Adipocyte (in vitro differentiated cells): ENCODE results near the gene GMDS.
"Not testable (repeated sequence)": the region's sequence is repeated elsewhere in the genome, so short reads cannot be mapped to it uniquely, and the experiment has no call there.

Experiments
- DNase-seq: peaks from one replicate; pipeline ENCODE4 v3.0.0-alpha.2; 2015; ENCODE audit warnings: low read depth
- H3K27me3 ChIP-seq: replicated peaks from 2 replicates; pipeline ENCODE4 v1.7.0; 2013; ENCODE audit warnings: mild to moderate bottlenecking, low read length, moderate library complexity; ENCODE audit not compliant: control insufficient read depth, insufficient read depth
- H3K36me3 ChIP-seq: 2 replicates; pipeline ENCODE4 v1.7.0; 2013; ENCODE audit warnings: low read length, mild to moderate bottlenecking, moderate library complexity; ENCODE audit not compliant: control insufficient read depth, insufficient read depth, severe bottlenecking
- H3K4me1 ChIP-seq: 2 replicates; pipeline ENCODE4 v1.7.0; 2013; ENCODE audit warnings: mild to moderate bottlenecking, low read length, moderate library complexity; ENCODE audit not compliant: control insufficient read depth, insufficient read depth
- H3K4me3 ChIP-seq: 2 replicates; pipeline ENCODE4 v1.7.0; 2013; ENCODE audit warnings: mild to moderate bottlenecking, low read length, moderate library complexity
- H3K9ac ChIP-seq: 2 replicates; pipeline ENCODE4 v1.7.0; 2013; ENCODE audit warnings: mild to moderate bottlenecking, low read length, moderate library complexity
- H3K9me3 ChIP-seq: 2 replicates; pipeline ENCODE4 v1.7.0; 2013; ENCODE audit warnings: mild to moderate bottlenecking, low read length, moderate library complexity; ENCODE audit not compliant: control insufficient read depth

The GMDS gene

GRCh38 chr6:1762203-1762602 lies 483.2 kb downstream of the GMDS start:
- H3K9me3 ChIP-seq: no peaks in the 10 kb centered on the region
- H3K36me3 ChIP-seq: no peaks in the 10 kb centered on the region
- no peak overlapping the region for H3K4me3 ChIP-seq
- no peak overlapping the region for H3K9ac ChIP-seq
- no peak for DNase-seq
- H3K27me3 ChIP-seq: peaks cover 4% of the 10 kb centered on the region
- peaks cover 10% of the 10 kb centered on the region for H3K4me1 ChIP-seq

GRCh38 chr6:1761477-1761877 lies 483.9 kb downstream of the GMDS start:
- Histone ChIP-seq H3K9me3 (no peaks in the 10 kb centered on the region), H3K4me1 (peaks cover 3% of the 10 kb centered on the region), H3K36me3 (no peaks in the 10 kb centered on the region), H3K4me3 (no peak overlapping the region), H3K9ac (no peak overlapping the region), H3K27me3 (peaks cover 4% of the 10 kb centered on the region)
- peak; percentile 14 for DNase-seq

GRCh38 chr6:1760876-1761275 lies 484.5 kb downstream of the GMDS start:
- no peaks in the 10 kb centered on the region for H3K9me3 ChIP-seq
- H3K9ac ChIP-seq: no peak overlapping the region
- DNase-seq: no peak
- no peak overlapping the region for H3K4me3 ChIP-seq
- peaks cover 3% of the 10 kb centered on the region for H3K27me3 ChIP-seq
- peaks cover 2% of the 10 kb centered on the region for H3K4me1 ChIP-seq
- no peaks in the 10 kb centered on the region for H3K36me3 ChIP-seq

DNA sequence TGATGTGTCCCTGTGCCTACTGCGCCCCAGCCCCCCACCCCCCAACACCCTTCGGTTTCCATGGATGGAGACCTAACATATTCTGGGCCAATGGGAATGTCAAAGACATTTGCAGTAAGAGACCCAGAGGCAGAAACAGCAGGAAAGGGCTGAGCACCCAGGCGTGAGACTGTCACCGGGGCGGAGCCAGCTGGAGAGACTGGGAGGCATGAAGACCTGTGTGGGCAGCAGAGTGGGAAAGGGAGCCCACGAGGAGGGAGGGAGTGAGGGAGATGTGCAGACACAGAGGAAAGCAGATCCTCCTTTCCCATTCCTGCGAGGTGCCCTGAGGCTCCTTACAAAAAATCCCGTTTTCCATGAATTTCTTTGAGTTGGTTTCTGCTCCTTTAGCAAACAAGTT lies 485.5 kb downstream of the GMDS start:
- no peak for DNase-seq
- no peaks in the 10 kb centered on the region for H3K9me3 ChIP-seq
- H3K4me1 ChIP-seq: no peaks in the 10 kb centered on the region
- H3K4me3 ChIP-seq: no peak overlapping the region
- H3K36me3 ChIP-seq: no peaks in the 10 kb centered on the region
- H3K9ac ChIP-seq: no peak overlapping the region
- no peaks in the 10 kb centered on the region for H3K27me3 ChIP-seq

DNA sequence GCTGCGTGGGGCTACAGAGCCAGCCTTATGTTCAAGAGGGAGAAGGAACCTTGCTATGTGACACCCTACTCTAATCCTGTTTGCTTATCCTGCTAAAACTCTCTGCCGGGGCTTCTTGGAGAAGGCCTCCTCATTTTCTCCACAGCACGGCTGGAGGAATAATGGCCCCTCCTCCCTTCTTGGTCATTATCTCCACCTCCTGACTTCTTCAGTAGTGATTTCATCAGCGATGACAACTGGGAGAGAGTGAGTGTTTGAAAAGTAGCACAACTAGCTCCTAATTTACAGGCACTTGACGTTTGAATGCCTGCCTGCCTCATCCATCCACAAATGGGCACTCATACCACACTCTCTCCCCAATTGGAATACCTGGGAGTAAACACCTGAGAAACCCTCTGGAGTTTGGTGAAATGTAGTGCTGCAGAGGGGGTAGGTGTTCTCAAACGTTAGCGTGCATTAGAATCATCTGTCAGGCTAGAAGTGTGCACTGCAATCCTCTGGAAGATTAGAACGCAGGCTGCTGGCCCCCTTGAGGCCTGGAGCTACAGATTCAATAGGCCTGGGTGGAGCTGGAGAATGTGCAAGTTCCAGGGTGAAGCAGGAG lies 487.2 kb downstream of the GMDS start:
- H3K9ac ChIP-seq: no peak overlapping the region
- no peaks in the 10 kb centered on the region for H3K4me1 ChIP-seq
- H3K27me3 ChIP-seq: no peaks in the 10 kb centered on the region
- no peaks in the 10 kb centered on the region for H3K36me3 ChIP-seq
- no peak overlapping the region for H3K4me3 ChIP-seq
- no peak for DNase-seq
- H3K9me3 ChIP-seq: peaks cover 5% of the 10 kb centered on the region

DNA sequence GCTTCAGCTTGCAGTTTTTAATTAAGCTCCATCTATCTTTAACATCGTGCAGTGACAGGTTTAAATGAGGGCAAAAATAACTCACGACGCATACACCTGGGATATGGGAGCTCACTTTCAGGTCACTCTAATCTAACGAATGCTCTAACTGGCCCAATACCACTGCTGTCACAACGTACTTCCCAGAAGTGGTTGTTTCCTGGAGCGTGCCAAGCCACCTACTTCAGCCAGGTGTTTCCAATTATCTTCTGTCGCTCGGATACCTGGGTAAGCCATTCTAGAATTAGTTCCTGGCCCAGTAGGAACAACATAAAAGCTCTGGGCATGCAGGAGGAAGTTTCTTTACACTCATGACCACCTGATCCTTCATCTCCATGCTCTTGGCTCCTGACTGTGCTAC lies 488.3 kb downstream of the GMDS start:
- H3K9me3 ChIP-seq: peaks cover 5% of the 10 kb centered on the region
- no peaks in the 10 kb centered on the region for H3K36me3 ChIP-seq
- no peaks in the 10 kb centered on the region for H3K27me3 ChIP-seq
- H3K9ac ChIP-seq: no peak overlapping the region
- no peaks in the 10 kb centered on the region for H3K4me1 ChIP-seq
- H3K4me3 ChIP-seq: no peak overlapping the region
- DNase-seq: no peak

DNA sequence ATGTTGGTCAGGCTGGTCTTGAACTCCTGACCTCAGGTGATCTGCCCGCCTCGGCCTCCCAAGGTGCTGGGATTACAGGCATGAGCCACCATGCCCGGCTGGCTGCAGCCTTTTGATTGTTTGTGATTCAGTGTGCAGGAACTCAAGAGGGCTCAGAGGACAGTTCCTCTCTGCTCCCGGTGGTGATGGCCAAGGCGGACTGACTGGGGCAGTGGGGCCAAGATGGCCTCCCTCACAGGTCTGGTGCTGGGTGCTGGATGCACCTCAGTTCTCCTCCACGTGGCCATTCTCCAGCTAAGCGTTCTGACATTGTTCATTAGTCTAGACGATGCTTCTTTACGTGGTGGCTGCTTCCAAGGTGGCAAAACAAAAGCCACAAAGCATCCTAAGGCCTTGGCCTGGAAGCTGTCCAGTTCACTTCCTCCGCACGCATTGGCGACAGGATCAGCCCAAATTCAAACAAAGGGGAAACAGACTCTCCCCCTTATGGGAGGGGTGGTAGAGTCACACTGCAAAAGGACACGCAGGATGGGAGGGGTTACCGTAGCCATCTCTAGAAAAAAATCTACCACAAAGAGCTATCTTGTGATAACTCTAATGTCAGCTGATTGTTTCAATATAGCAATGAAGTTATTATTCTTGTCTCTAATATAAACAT lies 488.8 kb downstream of the GMDS start:
- peaks cover 5% of the 10 kb centered on the region for H3K9me3 ChIP-seq
- H3K4me3 ChIP-seq: no peak overlapping the region
- no peak for DNase-seq
- no peak overlapping the region for H3K9ac ChIP-seq
- H3K4me1 ChIP-seq: no peaks in the 10 kb centered on the region
- no peaks in the 10 kb centered on the region for H3K27me3 ChIP-seq
- H3K36me3 ChIP-seq: no peaks in the 10 kb centered on the region

DNA sequence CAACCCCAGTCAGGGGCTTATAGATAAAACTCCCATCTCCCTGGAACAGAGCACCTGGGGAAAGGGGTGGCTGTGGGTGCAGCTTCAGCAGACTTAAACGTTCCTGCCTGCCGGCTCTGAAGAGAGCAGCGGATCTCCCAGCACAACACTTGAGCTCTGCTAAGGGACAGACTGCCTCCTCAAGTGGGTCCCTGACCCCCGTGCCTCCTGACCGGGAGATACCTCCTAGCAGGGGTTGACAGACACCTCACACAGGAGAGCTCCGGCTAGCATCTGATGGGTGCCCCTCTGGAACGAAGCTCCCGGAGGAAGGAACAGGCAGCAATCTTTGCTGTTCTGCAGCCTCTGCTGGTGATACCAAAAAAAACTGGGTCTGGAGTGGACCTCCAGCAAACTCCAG lies 494.3 kb downstream of the GMDS start:
- not testable (repeated sequence) for H3K9ac ChIP-seq, H3K36me3 ChIP-seq, H3K4me1 ChIP-seq, H3K9me3 ChIP-seq, H3K4me3 ChIP-seq, DNase-seq, H3K27me3 ChIP-seq

DNA sequence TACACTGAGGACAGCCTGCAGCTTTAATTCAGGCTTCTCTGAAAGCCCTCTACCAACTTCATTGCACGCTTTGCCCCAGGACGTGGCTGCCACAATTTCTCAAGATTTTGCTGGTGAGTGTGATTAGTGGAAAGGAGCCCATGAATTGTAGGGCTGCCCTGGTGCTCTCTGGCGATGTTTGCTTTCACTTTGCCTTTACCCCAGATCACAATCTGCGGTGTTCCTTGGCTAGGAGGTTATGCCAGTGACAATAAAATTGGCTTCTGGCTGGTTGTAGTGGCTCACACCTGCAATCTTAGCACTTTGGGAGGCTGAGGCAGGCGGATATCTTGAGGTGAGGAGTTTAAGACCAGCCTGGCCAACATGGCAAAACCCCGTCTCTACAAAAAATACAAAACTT lies 496.4 kb downstream of the GMDS start:
- DNase-seq: no peak
- Histone ChIP-seq H3K9me3 (peaks cover 5% of the 10 kb centered on the region), H3K27me3 (no peaks in the 10 kb centered on the region), H3K4me1 (no peaks in the 10 kb centered on the region), H3K36me3 (no peaks in the 10 kb centered on the region), H3K9ac (no peak overlapping the region), H3K4me3 (no peak overlapping the region)

DNA sequence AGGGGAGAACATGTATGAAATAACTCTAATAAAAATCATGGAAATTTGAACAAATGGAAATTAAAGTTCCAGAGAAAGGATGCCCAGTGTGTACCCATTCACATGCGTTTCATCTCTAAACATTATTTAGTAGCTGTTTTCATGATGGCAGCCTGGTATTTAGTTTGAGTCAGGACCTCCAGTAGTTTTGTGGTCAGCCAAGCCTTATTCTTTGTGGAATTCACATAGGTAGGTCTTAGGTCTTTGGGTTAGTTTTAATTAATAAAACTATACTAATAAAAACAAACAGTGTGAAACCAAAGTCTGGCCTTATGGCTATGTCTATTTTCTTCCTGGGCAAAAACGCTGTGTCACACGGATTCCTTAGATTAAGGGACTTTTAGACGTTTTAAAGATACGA lies 497.9 kb downstream of the GMDS start:
- Histone ChIP-seq H3K9me3 (no peaks in the 10 kb centered on the region), H3K4me1 (no peaks in the 10 kb centered on the region), H3K9ac (no peak overlapping the region), H3K27me3 (no peaks in the 10 kb centered on the region), H3K4me3 (no peak overlapping the region), H3K36me3 (no peaks in the 10 kb centered on the region)
- no peak for DNase-seq

DNA sequence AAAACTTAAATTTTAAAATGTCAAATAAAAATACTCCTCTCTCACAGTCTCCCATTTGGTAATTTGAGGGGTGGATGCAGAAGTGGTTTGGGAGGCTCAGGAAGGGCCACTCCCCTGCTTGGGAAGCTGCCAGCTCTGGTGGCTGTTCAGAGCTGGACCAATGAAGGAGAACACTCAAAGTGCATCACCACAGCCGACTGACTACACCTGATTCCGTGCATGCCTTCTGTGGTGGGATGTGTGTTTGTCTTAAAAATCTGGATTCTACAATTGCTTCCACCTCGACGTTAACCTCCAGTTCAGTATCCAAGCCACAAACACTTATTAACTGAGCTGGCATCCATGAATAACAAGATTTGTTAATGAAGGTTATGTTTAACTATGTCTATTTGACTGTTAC lies 498.4 kb downstream of the GMDS start:
- Histone ChIP-seq H3K9me3 (no peaks in the 10 kb centered on the region), H3K9ac (no peak overlapping the region), H3K4me1 (no peaks in the 10 kb centered on the region), H3K4me3 (no peak overlapping the region), H3K27me3 (no peaks in the 10 kb centered on the region), H3K36me3 (no peaks in the 10 kb centered on the region)
- DNase-seq: no peak

DNA sequence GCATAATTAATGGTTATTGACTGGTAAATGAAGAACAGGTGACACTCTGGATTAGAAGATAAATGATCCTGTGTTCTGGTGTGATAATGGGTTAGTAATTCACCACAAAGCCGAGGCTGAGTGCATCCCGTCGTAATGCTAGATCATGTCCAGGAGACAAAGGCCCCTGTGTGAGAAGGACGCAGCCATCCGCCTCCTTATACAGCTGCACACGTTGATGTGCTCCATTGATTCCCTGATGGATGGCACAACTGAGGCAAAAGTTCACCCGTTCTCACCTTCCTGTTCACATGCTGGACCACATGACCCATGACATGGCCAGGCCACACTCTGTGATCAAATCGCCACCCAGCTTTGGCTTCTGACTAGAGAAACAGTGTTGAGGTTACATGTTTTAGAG lies 499.6 kb downstream of the GMDS start:
- no peak overlapping the region for H3K9ac ChIP-seq
- H3K9me3 ChIP-seq: no peaks in the 10 kb centered on the region
- no peaks in the 10 kb centered on the region for H3K36me3 ChIP-seq
- no peaks in the 10 kb centered on the region for H3K4me1 ChIP-seq
- no peaks in the 10 kb centered on the region for H3K27me3 ChIP-seq
- DNase-seq: no peak
- no peak overlapping the region for H3K4me3 ChIP-seq
